NB4 (cell line): ENCODE measurements around the gene GABRG3.

Experiments
- CTCF ChIP-seq: IDR thresholded peaks from one replicate; pipeline ENCODE4 v1.5.1; 2012; ENCODE audit warnings: low read depth, low read length
- MAX ChIP-seq: IDR thresholded peaks from 2 replicates; pipeline ENCODE4 v1.6.1; 2011; ENCODE audit warnings: low read depth, low read length
- MYC ChIP-seq: IDR thresholded peaks from 2 replicates; pipeline ENCODE4 v1.6.1; 2011; ENCODE audit warnings: low read depth, low read length
- POLR2A ChIP-seq: IDR thresholded peaks from 2 replicates; pipeline ENCODE4 v1.6.1; 2011; ENCODE audit warnings: mild to moderate bottlenecking; ENCODE audit not compliant: insufficient read length; ENCODE audit errors: extremely low read depth

- TF ChIP-seq CTCF (no peak), POLR2A (no peak), MYC (no peak), MAX (no peak)
Measured at GRCh38 chr15:27535445-27536129, 564.6 kb downstream of the GABRG3 start.
